Fibroblast of skin of scalp (primary cell): ENCODE results near the gene TMCC2. TPM values are rescaled to one million over a fixed set of nuclear protein-coding genes. Genes with fewer than 3 reads are reported as not detected.
A peak's percentile ranks its signal among the peaks of the same experiment; 100 is the strongest.

ENCODE experiments used
- DNase-seq: peaks from one replicate; pipeline ENCODE4 v3.0.0-alpha.2; 2013
- polyA plus RNA-seq, 2 experiments: library from polyadenylated mRNA; unstranded; fragments of 120-200 nt; gene quantifications; one replicate each; pipeline ENCODE4 v1.2.1, GENCODE V29; 2013; ENCODE audit not compliant: insufficient read length in 2 of 2

TMCC2 gene, protein sequence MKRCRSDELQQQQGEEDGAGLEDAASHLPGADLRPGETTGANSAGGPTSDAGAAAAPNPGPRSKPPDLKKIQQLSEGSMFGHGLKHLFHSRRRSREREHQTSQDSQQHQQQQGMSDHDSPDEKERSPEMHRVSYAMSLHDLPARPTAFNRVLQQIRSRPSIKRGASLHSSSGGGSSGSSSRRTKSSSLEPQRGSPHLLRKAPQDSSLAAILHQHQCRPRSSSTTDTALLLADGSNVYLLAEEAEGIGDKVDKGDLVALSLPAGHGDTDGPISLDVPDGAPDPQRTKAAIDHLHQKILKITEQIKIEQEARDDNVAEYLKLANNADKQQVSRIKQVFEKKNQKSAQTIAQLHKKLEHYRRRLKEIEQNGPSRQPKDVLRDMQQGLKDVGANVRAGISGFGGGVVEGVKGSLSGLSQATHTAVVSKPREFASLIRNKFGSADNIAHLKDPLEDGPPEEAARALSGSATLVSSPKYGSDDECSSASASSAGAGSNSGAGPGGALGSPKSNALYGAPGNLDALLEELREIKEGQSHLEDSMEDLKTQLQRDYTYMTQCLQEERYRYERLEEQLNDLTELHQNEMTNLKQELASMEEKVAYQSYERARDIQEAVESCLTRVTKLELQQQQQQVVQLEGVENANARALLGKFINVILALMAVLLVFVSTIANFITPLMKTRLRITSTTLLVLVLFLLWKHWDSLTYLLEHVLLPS
- polyA plus RNA-seq (2013, experiment 1 of 2; ENCODE audit: insufficient read length), result 4.3 TPM
- polyA plus RNA-seq (2013, experiment 2 of 2; ENCODE audit: insufficient read length), result 5.2 TPM

DNA sequence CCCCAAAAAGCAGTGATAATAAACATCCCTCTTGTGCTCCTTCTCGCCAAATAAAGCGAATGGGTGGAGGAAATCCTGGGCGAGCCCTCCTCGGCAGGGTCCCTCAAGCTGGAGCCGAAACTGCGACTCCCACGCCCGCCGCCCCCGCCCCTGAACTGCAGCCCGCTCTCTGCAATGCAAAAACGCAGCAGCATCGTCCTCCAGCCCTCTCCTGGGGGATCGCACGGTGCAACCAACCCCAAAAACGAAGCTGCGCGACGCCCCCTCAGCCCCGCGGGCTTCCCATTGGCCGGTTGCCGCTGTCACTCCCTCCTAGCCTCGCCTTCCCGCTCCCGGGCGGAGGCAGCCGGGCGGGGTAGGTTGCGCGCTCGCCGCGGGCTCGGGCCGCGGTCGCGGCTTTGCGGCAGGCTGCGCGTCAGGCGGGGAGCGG lies at the start of gene TMCC2:
TMCC2 (plus strand) TSS at position 363 of the 430 bp plus-strand sequence. CDS start 619 bp downstream, outside the sequence.
- DNase-seq, result peak; percentile 91

DNA sequence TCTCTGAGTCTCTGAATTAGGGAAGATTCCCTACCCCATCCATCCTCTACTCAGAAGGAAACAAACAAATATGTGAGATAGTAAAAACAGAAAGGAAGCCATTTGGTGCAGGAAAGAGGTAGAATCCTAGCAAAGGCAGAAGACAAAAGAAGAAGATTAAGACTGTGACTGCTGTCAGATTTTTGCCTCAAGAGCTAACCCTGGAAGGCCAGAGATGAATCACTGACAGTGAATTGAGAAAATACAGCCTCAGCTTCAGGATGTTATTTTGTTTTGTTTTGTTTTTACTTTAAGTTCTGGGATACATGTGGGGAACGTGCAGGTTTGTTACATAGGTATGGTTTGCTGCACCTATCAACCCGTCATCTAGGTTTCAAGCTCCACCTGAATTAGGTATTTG lies 47.9 kb upstream of the TMCC2 start:
- peak; percentile 21 for DNase-seq

DNA sequence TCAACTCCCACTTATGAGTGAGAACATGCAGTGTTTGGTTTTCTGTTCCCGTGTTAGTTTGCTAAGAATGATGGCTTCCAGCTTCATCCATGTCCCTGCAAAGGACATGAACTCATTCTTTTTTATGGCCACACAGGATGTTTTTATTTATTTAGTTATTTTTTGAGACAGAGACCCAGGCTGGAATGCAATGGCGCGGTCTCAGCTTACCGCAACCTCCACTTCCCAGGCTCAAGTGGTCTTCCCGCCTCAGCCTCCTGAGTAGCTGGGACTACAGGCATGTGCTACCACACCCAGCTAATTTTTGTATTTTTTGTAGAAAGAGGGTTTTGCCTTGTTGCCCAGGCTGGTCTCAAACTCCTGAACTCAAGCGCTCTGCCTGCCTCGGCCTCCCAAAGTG lies 47.4 kb upstream of the TMCC2 start:
- peak; percentile 46 for DNase-seq

DNA sequence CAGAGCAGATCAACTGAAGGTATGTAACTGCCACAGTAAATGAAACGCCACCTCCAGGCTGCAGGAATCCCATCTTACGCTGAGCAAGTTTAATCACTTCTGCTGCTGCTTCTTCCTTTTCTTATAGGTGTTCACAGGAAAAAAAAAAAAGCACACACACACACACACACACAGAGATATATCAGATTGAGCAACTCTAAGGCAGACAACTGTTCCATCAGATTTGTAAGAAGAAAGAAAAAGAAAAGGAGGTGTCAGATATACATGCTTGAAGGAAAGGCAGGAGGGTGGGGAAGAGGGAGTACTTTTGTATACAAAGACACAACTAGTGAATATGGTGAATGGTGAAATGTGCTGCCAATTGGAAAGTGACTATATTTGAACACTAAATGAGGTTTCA lies 44.8 kb upstream of the TMCC2 start:
- DNase-seq, result no peak

DNA sequence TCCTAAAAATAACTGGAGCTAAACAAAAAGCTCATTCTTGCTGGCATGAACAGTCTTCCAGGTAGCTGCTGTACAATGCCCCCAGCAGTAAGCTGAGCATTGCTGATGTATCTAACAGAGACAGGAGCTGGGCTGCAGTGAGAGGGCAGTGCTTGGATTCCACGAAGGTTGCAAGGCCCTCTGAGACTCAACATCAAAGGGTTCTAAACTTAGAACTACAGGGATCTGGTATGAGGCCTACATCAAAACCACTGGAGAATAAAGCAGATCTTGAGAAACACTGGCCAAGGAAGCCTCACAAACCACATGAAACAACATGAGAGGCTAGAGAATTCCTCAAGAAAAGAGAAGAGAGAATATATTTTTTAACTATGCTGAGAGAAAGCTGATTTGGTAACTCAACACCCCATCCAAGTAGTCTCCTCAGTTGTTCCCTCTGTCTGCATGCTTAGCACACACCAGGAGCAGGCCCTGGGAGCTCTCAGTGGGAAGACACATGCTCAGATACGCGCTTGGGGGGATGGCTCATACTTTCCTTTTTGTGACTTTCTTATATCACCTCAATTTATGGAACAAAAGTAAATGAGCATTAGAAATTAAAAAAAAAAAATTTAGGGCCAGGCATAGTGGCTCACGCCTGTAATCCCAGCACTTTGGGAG lies 43.9 kb upstream of the TMCC2 start:
- DNase-seq, result peak; percentile 47

DNA sequence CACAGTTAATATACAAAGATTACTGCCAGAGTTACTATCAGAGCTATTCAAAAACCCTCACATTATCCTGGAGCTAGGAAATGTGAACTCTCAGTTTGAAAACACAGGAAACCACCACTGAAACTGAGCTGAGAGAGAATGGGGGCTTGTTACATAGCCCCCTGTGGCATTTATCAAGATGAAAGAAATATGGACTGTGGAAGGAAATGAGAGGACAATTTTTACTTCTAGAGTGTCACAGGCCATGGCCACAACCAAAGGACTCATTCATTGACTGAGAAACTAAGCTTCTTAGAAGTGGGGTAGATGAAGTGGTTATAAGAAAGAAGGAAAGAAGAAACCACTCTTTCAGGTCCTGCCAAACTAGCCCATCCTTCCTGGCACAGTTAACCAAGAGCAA lies 41.6 kb upstream of the TMCC2 start:
- no peak for DNase-seq

DNA sequence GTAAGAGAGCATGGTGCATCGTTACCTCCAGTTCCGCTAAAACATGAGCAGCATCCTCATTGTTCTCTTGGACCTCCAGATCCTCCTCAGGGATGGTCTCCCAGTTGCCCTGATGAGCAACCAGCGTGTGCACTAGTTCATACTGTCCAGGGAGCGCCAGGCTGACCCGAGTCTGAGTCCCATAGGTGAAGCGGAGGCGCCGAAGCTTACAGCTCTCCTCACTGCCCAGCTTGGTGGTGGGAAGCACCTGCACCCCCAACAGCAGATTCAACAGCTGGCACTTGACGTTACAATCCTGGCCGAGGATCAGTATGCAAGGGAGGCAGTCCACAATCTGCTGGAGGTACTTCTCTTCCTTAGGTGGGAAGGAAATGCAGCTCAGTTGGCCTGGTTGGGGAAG lies 40.3 kb upstream of the TMCC2 start:
- DNase-seq, result no peak

DNA sequence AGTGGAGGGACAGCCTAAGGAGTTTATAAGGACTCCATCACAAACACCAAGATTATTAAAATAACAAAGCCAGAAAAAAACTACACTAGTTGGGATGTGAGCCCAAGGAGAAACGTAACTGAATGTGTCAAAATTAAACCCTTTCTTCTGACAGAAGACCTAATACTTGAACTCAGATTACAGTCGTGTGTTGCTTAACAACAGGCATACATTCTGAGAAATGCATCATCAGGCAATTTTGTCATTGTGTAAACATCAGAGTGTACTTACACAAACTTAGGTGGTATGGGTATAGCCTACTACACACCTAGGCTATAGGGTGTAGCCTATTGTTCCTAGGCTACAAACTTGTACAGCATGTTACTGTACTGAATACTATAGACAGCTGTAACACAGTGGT lies 39.6 kb upstream of the TMCC2 start:
- no peak for DNase-seq

DNA sequence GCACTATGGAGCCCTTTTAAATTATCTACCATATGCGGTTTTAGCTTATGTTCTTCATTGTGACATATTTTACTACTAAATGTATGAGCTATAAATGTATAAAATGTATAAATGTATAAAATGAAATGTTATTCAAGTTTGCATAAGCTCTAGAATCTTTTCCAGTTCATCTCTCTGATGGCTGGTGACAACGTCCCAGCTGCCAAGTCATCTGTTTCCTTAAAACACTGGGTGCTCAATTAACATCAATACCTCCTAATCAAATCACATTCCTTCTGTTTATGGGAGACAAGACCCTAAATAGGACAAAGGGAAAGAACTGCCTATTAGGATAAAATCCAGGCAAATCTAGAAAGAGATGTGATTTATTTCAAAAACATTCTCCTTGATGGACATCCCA lies 39.1 kb upstream of the TMCC2 start:
- no peak for DNase-seq

DNA sequence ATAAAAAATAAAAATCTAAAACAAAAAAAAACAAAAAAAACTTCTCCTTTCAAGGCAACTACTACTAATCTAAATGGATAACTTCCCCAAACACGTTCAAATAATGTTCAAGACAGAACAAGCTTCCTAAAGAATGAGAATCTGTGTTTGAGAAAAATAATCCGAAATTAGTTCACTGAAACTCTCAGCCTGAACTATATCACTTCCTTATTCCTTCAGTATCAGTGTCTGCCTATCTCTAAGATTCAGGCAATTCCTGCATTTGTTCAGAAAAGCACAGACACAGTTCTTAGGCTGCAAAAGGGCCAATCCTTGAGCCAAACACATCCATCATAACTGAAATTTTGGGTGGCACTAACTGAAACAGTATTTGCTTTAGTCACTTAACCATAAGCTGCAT lies 38.6 kb upstream of the TMCC2 start:
- DNase-seq, result no peak

DNA sequence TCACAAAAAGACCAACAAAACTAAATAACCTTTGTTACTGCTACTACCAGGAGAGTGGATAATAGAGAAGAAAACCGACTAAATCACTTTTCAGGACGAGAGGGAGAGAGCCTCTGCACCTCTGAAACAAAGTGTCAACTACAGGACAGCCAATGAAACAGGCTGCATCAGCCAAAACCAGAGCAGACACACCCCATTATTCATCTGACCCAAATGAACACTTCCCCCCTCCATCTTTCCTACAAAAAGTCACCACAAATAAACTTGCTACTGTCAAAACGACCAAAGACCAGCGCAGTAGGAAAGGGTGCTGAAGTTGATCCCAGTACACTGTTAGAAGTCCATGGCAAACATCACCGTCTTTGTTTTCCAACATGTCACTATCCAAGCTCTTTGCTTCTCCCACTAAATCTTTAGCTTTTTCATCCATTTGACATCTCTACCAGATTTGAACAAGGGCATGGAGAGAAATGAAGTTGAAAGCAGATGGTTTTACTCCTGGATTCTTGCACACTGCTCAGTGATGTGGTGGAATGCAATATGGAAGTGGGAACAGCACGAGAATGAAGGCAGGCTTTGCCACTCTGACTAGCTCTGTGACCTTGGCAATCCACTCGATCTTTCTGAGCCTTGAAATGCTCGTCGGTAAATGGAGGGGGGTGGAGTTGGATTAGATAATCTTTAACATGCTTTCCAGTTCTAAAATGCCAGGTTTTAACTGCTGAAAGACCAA lies 36.7 kb upstream of the TMCC2 start:
- peak; percentile 16 for DNase-seq

DNA sequence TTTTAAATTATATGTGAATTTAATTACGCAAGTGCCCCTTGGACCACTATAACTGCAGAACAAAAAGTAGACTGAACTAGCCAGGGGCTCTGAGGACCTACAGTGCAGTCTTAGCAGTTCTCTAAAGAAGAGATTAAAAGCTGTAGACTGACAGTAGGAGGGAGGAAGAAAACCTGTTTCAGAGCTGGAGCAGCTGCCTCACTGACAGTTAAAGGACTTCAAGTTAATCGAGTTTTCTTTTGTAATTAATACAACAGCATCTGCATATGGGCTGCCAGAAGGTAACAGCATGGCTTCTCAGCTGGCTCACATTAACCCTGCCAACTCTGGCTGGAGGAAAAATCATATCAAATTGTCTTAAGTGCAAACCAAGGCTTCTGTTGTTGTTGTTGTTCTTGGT lies 36.1 kb upstream of the TMCC2 start:
- DNase-seq, result no peak

DNA sequence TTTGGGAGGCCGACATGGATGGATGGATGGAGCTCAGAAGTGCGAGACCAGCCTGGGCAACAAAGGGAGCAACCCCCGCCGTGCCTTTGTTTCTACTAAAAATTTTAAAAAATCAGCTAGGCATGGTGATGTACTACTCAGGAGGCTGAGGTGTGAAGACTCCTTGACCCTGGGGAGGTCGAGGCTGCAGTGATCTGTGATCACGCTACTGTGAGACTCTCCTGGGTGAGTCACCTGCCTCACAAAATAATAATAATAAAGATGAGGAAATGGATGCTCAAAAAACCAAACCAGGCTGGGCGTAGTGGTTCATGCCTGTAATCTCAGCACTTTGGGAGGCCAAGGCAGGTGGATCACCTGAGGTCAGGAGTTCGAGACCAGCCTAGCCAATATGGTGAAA lies 35.5 kb upstream of the TMCC2 start:
- no peak for DNase-seq

DNA sequence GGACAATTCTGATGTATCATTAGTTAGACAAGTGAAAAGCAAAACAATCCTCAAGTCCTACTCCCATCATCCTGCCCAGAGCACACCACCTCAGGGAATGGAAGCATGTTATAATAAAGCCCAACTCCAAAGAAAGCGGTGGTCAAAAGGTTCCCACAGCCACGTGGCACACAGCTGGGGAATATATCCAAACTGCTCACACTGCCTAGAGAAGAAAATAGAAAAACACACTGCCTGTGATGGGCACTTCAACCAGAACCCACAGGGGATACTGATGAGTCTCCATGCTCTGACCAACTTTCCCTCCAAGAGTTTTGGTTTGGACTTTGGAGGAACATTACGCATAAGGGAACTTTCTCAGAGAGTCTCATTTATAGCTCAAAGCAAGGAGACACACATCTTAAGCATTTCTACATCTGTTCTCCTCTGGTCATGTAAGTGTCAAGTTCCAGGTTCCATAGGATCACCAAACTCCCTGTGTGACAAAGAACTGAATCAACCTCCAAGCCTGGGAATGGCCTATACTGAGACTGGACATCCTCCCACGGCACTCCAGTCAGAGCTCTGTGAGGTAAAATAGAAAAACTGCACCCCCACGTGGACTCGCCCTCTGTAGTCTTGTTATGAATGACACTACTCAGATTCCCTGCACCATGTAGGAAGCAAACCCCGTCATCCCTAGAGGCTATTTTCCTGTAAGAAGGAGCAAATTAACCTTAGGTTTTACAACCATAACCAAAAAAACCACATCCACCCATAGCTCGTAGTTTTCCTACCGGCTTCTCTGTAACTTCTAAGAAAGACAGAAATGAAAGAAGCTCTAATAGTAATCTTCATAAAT lies 28.4 kb upstream of the TMCC2 start:
- peak; percentile 20 for DNase-seq

DNA sequence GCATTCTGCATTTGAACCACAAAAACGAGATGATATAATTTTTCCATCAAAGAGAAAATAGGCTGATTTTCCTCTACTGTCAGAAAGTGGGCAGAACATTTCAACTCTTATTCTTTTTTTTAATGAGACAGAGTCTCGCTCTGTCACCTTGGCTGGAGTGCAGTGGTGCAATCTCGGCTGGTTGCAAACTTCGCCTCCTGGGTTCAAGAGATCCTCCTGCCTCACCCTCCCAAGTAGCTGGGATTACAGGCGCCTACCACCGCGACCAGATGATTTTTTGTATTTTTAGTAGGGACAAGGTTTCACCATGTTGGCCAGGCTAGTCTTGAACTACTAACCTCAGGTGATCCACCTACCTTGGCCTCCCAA lies 27.8 kb upstream of the TMCC2 start:
- DNase-seq, result no peak

DNA sequence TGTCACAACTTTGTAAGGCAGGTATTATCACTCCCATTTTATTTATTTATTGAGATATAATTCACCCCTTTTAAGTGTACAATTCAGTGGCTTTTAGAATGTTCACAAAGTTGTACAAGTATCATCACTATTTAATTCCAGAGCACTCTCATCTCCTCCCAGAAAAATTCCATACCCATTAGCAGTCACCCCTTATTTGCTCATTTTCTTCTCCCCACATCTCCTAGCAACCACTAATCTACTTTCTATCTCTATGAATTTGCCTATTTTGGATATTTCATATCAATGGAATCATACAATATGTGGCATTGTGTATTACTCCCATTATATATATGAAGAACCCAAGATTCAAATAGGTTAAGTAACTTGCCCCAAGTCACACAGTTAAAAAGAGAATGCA lies 23.2 kb upstream of the TMCC2 start:
- DNase-seq, result peak; percentile 50

DNA sequence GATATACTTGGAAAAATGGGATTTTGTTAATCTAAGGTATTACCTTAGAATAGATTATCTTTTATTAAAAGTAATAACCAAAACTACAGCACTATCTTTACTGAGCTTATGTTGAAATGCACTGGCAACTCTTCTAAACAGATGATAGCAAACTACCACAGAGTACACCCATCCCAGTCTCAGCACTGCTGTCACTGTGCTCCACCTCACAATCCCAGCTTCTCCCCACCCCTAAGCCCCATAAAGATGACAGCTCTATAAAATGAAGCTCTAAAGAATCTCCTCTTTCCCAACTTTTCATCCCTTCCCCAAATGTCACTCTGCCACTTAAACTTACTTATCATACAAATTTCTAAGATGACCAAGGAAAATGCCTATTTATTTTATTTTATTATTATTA lies 22.7 kb upstream of the TMCC2 start:
- DNase-seq, result no peak

DNA sequence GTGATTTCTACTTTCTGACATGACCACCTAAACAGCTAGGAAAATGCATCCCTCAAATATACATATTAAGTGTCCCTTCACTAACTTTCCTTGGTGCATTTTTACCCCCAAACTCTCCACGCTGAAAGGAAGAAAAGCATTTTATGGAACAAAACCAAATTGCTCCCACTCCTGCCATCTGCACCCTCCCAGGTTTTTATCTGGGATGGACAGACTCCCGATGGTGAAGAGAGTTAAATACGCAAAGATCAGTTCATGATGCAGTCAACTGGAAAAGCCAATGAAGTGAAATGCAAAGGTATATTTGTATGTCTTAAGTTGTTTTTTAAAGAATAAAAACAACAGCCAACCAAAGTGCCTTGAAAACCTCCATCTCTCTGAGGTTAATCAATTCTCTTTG lies 18.9 kb upstream of the TMCC2 start:
- DNase-seq, result no peak

DNA sequence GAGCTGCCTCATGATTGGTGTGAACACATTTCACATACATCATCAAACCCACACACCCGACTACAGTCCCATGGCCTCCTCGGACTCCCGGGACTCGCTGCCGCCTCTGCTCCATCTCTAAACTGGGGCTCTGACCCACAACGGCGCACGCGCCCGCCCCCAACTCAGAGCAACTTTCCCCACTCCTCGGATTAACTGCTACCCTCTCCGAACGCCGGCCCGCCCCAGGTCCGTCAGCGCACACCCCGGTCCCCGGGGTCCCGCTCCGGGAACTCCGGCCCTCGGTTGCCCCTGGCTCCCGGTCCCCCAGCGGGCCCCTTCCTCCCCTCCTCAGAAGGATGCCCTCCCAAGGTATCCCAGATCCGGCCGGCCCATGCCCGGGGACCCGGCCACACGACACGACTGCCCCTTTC lies 17.0 kb upstream of the TMCC2 start:
- DNase-seq, result no peak

DNA sequence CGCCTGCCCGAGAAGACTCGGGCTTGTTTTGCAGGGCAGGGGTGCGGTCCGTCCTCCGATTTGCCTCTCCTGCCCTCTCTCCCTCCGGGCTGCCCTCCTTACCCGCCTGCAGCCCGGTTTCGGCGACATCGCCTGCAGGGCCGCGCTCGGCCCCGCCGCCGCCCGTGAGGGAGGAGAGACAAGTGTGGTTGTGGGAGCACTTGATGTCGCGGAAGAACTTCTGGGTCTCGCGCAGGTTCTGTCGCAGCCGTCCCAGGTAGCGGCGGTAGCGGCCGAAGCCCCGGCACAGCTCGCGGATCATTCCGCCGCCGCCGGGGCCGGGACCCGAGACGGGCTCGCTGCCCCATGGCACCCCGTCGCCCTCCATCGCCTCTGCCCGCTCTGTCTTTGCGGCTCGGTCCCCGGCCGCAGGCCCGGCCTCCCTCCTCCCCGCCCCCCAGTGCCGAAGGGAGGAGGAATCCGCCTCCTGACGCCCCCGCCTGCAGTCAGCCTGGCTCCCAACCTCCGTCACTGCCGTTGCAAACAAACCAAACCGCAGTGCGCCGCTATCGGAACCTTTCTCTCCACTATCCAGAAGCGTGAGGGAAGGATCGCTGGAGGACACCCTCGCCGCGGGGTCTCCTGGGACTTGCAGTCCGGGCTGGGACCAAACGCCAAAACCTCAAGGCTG lies 16.4 kb upstream of the TMCC2 start, which contains the start of gene DSTYK:
DSTYK (minus strand) TSS at position 534 of the 670 bp plus-strand sequence; CDS start at position 367, 167 bp downstream.
- peak; percentile 98 for DNase-seq
